ENCODE measurements around the gene CUL2. TPM values are rescaled to one million over a fixed set of nuclear protein-coding genes. Genes with fewer than 3 reads are reported as not detected.

CUL2 gene
- total and polyA plus RNA-seq, 2 of the 4 experiments (the other 2 are of a cell fraction): 18.9 to 36.6 TPM

DNA sequence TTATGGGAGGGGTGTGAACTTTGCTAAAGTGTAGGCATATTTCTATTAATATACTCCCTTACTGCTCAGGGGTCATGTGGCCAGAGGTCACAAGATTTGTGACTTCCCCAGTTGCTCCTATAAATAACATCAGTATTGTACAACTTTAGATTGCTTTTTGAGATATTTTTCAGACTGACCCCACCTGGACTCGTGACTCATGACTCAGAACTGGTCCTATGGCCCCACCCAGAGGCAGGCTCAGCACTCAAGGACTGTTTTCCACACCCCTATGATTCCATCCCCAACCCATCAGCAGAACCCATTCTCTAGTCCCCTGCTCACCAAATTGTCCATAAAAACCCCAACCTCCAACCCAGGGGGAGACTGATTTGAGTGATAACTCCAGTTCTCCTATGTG lies 2.7 kb upstream of the CUL2 start:
- no peak overlapping the region for H3K18ac ChIP-seq (ENCODE audit: low read depth, low read length)
- DNase-seq (no peak), ATAC-seq (ENCODE audit: low read depth) (no peak)
- H3K79me1 ChIP-seq (ENCODE audit: low read depth in 1 of 2, low read length in 2 of 2): peaks cover 8 to 24% of the 10 kb centered on the region in 2 experiments; a peak in 3 of 4 replicates
- H2BK120ac ChIP-seq (ENCODE audit: low read depth, low read length): no peak overlapping the region
- H3K27ac ChIP-seq (ENCODE audit: insufficient read depth, low read length): no peak overlapping the region
- H2BK15ac ChIP-seq (ENCODE audit: low read depth, low read length): no peak overlapping the region
- intact Hi-C loops (cut with micrococcal nuclease): no loop called here
- H3K14ac ChIP-seq (replicated peaks; ENCODE audit: low read depth, low read length): no peak overlapping the region
- no peak overlapping the region for H4K5ac ChIP-seq (ENCODE audit: low read depth, low read length)
- H3K4me1 ChIP-seq (ENCODE audit: control insufficient read depth, insufficient read depth, low read length): no peaks in the 10 kb centered on the region
- H3K4me2 ChIP-seq (ENCODE audit: low read depth, low read length): no peak overlapping the region
- peaks cover 5% of the 10 kb centered on the region; the same call in 1 of the 2 replicates for H3K9me3 ChIP-seq (ENCODE audit: control insufficient read depth, insufficient read depth, low read length)
- no peak overlapping the region for H2BK5ac ChIP-seq (ENCODE audit: low read depth, low read length, poor library complexity, severe bottlenecking)
- H3K56ac ChIP-seq (ENCODE audit: extremely low read depth, insufficient read depth, low read length): no peak overlapping the region
- ChIA-PET POLR2A (ENCODE audit: unreplicated experiment) (no interaction called here), CTCF (no interaction called here)
- no peak overlapping the region for H4K8ac ChIP-seq (ENCODE audit: low read depth in 2 of 2, low read length in 2 of 2)
- no peak overlapping the region for H4K91ac ChIP-seq (ENCODE audit: insufficient read depth, low read depth, low read length)
- no peak overlapping the region for H2BK20ac ChIP-seq (ENCODE audit: low read depth, low read length)
- no TSS peak for BruUV-seq (replicated peaks)
- TF ChIP-seq POLR2A (IDR thresholded peaks at IDR 0.05; ENCODE audit: low read depth, low read length) (no peak), RCOR1 (IDR thresholded peaks at IDR 0.05; ENCODE audit: insufficient replicate concordance, low read length) (no peak), RAD21 (IDR thresholded peaks at IDR 0.05; ENCODE audit: low read length) (no peak), SMC3 (IDR thresholded peaks at IDR 0.05; ENCODE audit: low read depth, low read length) (no peak), MAFK (IDR thresholded peaks at IDR 0.05; ENCODE audit: low read depth, low read length) (no peak), NFE2L2 (IDR thresholded peaks at IDR 0.05; ENCODE audit: low read depth, low read length) (no peak), RFX5 (IDR thresholded peaks at IDR 0.05; ENCODE audit: low read depth, low read length) (no peak), MXI1 (IDR thresholded peaks at IDR 0.05; ENCODE audit: borderline replicate concordance, low read depth, low read length) (no peak), BHLHE40 (IDR thresholded peaks at IDR 0.05; ENCODE audit: low read depth, low read length) (no peak), CHD1 (IDR thresholded peaks at IDR 0.05; ENCODE audit: low read depth, low read length) (no peak)
- TF ChIP-seq, protein P1, sequence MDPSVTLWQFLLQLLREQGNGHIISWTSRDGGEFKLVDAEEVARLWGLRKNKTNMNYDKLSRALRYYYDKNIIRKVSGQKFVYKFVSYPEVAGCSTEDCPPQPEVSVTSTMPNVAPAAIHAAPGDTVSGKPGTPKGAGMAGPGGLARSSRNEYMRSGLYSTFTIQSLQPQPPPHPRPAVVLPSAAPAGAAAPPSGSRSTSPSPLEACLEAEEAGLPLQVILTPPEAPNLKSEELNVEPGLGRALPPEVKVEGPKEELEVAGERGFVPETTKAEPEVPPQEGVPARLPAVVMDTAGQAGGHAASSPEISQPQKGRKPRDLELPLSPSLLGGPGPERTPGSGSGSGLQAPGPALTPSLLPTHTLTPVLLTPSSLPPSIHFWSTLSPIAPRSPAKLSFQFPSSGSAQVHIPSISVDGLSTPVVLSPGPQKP (IDR thresholded peaks at IDR 0.05; ENCODE audit: borderline replicate concordance, low read depth, low read length): no peak
- TF ChIP-seq, protein P2, sequence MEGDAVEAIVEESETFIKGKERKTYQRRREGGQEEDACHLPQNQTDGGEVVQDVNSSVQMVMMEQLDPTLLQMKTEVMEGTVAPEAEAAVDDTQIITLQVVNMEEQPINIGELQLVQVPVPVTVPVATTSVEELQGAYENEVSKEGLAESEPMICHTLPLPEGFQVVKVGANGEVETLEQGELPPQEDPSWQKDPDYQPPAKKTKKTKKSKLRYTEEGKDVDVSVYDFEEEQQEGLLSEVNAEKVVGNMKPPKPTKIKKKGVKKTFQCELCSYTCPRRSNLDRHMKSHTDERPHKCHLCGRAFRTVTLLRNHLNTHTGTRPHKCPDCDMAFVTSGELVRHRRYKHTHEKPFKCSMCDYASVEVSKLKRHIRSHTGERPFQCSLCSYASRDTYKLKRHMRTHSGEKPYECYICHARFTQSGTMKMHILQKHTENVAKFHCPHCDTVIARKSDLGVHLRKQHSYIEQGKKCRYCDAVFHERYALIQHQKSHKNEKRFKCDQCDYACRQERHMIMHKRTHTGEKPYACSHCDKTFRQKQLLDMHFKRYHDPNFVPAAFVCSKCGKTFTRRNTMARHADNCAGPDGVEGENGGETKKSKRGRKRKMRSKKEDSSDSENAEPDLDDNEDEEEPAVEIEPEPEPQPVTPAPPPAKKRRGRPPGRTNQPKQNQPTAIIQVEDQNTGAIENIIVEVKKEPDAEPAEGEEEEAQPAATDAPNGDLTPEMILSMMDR (conservative IDR thresholded peaks at IDR 0.05; ENCODE audit: low read depth, low read length): no peak
- TF ChIP-seq, protein P3, sequence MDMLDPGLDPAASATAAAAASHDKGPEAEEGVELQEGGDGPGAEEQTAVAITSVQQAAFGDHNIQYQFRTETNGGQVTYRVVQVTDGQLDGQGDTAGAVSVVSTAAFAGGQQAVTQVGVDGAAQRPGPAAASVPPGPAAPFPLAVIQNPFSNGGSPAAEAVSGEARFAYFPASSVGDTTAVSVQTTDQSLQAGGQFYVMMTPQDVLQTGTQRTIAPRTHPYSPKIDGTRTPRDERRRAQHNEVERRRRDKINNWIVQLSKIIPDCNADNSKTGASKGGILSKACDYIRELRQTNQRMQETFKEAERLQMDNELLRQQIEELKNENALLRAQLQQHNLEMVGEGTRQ (IDR thresholded peaks at IDR 0.05; ENCODE audit: low read depth, low read length): no peak
- in situ Hi-C loops (cut with MboI; ENCODE audit: low sequenced_read_pairs): no loop called here
- H3K4ac ChIP-seq (ENCODE audit: low read depth, low read length): no peak overlapping the region
- H3K4me3 ChIP-seq (ENCODE audit: insufficient read depth, low read depth, low read length): no peak overlapping the region
- 0 out of 2 replicates have a peak, but pooled peaks cover 3% of the 10 kb centered on the region for H4K20me1 ChIP-seq (ENCODE audit: insufficient read depth, low read length)
- no peak overlapping the region for H2AK9ac ChIP-seq (replicated peaks; ENCODE audit: low read depth, low read length, poor library complexity)
- H3K27me3 ChIP-seq (ENCODE audit: control insufficient read depth, insufficient read depth, low read length): peaks cover 2% of the 10 kb centered on the region
- H3K9me1 ChIP-seq (ENCODE audit: insufficient read depth, low read length): 0 out of 2 replicates have a peak, but pooled peaks cover 2% of the 10 kb centered on the region
- no peaks in the 10 kb centered on the region for H3K36me3 ChIP-seq (ENCODE audit: control insufficient read depth, insufficient read depth, low read length)
- no peak overlapping the region for H2AK5ac ChIP-seq (ENCODE audit: low read depth, low read length)
- no CpG with 5 or more reads among the region's 1 CpG for WGBS, 2 experiments (ENCODE audit: extremely low coverage in 2 of 2, insufficient read length in 1 of 2)
- dilution Hi-C loops (cut with HindIII; ENCODE audit: low sequenced_read_pairs, unreplicated experiment): no loop called here
- H3K9ac ChIP-seq (ENCODE audit: low read depth, low read length): no peak overlapping the region
- H2AFZ ChIP-seq (replicated peaks; ENCODE audit: low read length, poor library complexity): no peak overlapping the region
- no peak overlapping the region for H3K23ac ChIP-seq (ENCODE audit: low read depth, low read length)

Data from IMR-90 (cell line).